Neuron (in vitro differentiated cells): ENCODE results near the gene RBFOX2.
"Not testable (repeated sequence)": the region's sequence is repeated elsewhere in the genome, so short reads cannot be mapped to it uniquely, and the experiment has no call there.

Experiments used
- H2AFZ ChIP-seq: one replicate; pipeline ENCODE4 v1.6.1; 2013; ENCODE audit warnings: low read depth, mild to moderate bottlenecking, inconsistent platforms, low read length, moderate library complexity
- H3K27me3 ChIP-seq: one replicate; pipeline ENCODE4 v1.6.1; 2013; ENCODE audit warnings: low read length; ENCODE audit not compliant: insufficient read depth
- H3K36me3 ChIP-seq: one replicate; pipeline ENCODE4 v1.6.1; 2013; ENCODE audit warnings: low read length; ENCODE audit not compliant: insufficient read depth
- H3K4me1 ChIP-seq: one replicate; pipeline ENCODE4 v1.6.1; 2013; ENCODE audit warnings: low read length; ENCODE audit not compliant: insufficient read depth
- H3K4me3 ChIP-seq: 2 replicates; pipeline ENCODE4 v1.5.1; 2013; ENCODE audit warnings: mild to moderate bottlenecking, low read length, moderate library complexity
- H3K9me3 ChIP-seq: one replicate; pipeline ENCODE4 v1.6.1; 2013; ENCODE audit warnings: low read length

Gene RBFOX2

GRCh38 chr22:35719212-35719875 lies 309.3 kb downstream of the RBFOX2 start:
- no peaks in the 10 kb centered on the region for H3K27me3 ChIP-seq
- H3K9me3 ChIP-seq = no peaks in the 10 kb centered on the region
- no peak overlapping the region for H3K4me3 ChIP-seq
- H3K4me1 ChIP-seq = no peaks in the 10 kb centered on the region
- H2AFZ ChIP-seq = no peak overlapping the region
- no peaks in the 10 kb centered on the region for H3K36me3 ChIP-seq

DNA sequence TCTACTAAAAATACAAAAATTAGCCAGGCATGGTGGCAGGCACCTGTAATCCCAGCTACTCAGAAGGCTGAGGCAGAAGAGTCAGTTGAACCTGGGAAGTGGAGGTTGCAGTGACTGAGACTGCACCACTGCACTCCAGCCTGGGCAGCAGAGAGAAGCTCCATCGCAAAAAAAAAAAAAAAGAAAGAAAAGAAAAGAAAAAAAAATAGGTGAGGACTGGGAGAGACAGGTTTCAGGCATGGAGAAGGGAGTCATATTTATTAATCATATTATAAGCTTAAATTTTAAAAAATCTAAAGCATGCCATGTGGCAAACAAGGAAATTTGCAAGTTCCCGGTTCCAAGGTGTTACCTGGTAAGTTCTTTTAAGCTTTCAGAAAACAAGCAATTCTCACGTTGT lies 311.1 kb downstream of the RBFOX2 start, which contains the start of gene APOL5:
TSS of gene APOL5 (plus strand) at position 301 of the 400 bp plus-strand sequence. CDS start at position 301, 0 bp downstream.
- Histone ChIP-seq H3K4me3 (no peak within 1 kb of the TSS), H3K9me3 (no peaks in the 10 kb centered on the region), H2AFZ (no peak within 1 kb of the TSS), H3K4me1 (no peaks in the 10 kb centered on the region), H3K27me3 (no peaks in the 10 kb centered on the region), H3K36me3 (no peaks in the 10 kb centered on the region)

GRCh38 chr22:35712672-35713071 lies 316.0 kb downstream of the RBFOX2 start:
- no peaks in the 10 kb centered on the region for H3K36me3 ChIP-seq
- no peaks in the 10 kb centered on the region for H3K27me3 ChIP-seq
- no peak overlapping the region for H3K4me3 ChIP-seq
- no peaks in the 10 kb centered on the region for H3K9me3 ChIP-seq
- H3K4me1 ChIP-seq = no peaks in the 10 kb centered on the region
- H2AFZ ChIP-seq = no peak overlapping the region

DNA sequence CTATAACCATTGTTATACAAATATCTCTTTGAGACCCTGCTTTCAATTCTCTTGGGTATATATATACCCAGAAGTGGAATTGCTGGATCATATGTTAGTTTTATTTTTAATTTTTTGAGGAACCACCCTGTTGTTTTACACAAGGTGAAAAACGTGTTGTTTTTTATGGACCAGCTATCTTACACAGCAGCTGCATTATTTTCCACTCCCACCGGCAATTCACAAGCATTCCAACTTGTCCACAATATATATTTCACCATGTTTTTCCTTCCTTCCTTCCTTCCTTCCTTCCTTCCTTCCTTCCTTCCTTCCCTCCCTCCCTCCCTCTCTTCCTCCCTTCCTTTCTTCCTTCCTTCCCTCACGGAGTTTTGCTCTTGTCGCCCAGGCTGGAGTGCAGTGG lies 317.3 kb downstream of the RBFOX2 start:
- Histone ChIP-seq H3K27me3 (no peaks in the 10 kb centered on the region), H3K4me1 (no peaks in the 10 kb centered on the region), H2AFZ (no peak overlapping the region), H3K4me3 (no peak overlapping the region), H3K36me3 (no peaks in the 10 kb centered on the region), H3K9me3 (no peaks in the 10 kb centered on the region)

- Histone ChIP-seq H2AFZ (no peak overlapping the region), H3K9me3 (no peaks in the 10 kb centered on the region), H3K4me1 (no peaks in the 10 kb centered on the region), H3K36me3 (no peaks in the 10 kb centered on the region), H3K27me3 (no peaks in the 10 kb centered on the region), H3K4me3 (no peak overlapping the region)
Measured at GRCh38 chr22:35708917-35709316, 319.7 kb downstream of the RBFOX2 start.

GRCh38 chr22:35708453-35708852 lies 320.2 kb downstream of the RBFOX2 start:
- Histone ChIP-seq H3K9me3 (no peaks in the 10 kb centered on the region), H3K4me3 (no peak overlapping the region), H3K4me1 (no peaks in the 10 kb centered on the region), H3K27me3 (no peaks in the 10 kb centered on the region), H3K36me3 (no peaks in the 10 kb centered on the region), H2AFZ (no peak overlapping the region)

DNA sequence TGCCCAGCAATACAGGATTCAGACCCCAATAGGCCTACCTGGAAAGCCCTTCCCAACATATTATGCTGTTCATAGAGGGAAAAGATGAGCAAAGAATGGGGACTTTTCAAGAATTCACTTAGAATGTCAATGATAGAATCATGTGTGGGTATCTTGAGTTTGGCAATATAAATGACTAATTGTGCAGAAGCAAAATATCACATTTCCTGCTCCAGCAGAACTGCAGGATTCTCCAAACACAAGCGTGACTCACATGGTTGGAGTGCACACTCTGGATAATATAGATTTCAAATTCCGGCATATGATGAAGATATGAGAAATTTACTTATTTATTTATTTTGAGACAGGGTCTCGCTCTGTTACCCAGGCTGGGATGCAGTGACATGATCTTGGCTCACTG lies 323.5 kb downstream of the RBFOX2 start:
- H3K27me3 ChIP-seq = no peaks in the 10 kb centered on the region
- no peak overlapping the region for H3K4me3 ChIP-seq
- no peak overlapping the region for H2AFZ ChIP-seq
- H3K4me1 ChIP-seq = no peaks in the 10 kb centered on the region
- H3K36me3 ChIP-seq = no peaks in the 10 kb centered on the region
- no peaks in the 10 kb centered on the region for H3K9me3 ChIP-seq

- Histone ChIP-seq H3K4me3 (no peak overlapping the region), H2AFZ (no peak overlapping the region), H3K27me3 (no peaks in the 10 kb centered on the region), H3K9me3 (no peaks in the 10 kb centered on the region), H3K36me3 (no peaks in the 10 kb centered on the region), H3K4me1 (no peaks in the 10 kb centered on the region)
Measured at GRCh38 chr22:35703861-35704584, 324.6 kb downstream of the RBFOX2 start.

DNA sequence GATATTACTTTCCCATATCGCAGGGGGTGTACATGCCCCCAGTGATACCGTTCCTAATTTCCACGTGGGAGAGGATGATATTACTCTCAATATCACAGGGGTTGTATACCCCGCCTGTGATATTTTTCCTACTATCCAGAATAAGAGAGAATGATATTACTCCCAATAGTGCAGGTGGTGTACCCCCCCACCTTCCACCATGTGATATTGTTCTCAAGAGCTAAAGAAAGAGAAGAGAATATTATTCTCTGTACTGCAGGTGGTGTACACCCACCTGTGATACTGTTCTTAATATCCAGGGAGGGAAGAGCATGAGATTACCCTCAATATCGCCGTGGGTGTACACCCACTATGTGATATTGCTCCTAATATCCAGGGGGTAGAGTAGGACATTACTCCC lies 328.8 kb downstream of the RBFOX2 start:
- not testable (repeated sequence) for H2AFZ ChIP-seq, H3K27me3 ChIP-seq, H3K4me3 ChIP-seq, H3K4me1 ChIP-seq, H3K9me3 ChIP-seq, H3K36me3 ChIP-seq

DNA sequence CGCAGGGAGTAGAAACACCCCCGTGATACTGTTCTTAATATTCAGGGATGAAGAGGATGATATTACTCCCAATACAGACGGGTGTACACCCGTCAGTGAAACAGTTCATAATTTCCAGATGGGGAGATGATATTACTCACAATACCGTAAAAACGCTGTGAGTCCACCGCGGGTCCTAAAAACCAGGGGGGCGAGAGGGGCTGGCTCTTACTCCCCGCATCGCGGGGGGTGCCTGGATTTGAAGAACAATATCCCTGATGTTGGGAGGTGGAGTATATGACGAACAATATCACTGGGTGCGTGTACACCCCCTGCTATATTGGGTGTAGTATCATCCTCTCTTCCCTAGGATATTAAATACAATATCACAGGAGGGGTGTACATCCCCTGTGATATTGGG lies 331.5 kb downstream of the RBFOX2 start:
- H3K27me3 ChIP-seq = no peaks in the 10 kb centered on the region
- H2AFZ ChIP-seq = no peak overlapping the region
- H3K4me3 ChIP-seq = no peak overlapping the region
- H3K4me1 ChIP-seq = no peaks in the 10 kb centered on the region
- no peaks in the 10 kb centered on the region for H3K9me3 ChIP-seq
- H3K36me3 ChIP-seq = no peaks in the 10 kb centered on the region

DNA sequence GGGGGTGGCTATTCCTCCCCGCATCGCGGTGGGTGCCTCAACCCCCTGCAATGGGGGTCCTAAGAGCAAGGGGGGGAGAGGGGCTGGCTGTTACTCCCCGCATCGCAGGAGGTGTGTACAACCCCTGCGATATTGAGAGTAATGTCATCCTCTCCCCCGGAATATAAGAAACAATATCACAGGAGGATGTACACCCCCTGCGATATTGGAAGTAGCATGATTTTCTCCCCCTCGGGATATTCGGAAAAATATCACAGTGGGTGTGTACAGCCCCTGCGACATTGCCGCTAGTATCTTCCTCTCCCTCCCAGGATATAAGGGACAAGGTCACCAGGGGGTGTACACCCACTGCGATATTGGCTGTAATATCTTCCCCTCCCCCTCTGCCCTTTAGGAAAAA lies 333.4 kb downstream of the RBFOX2 start:
- no peaks in the 10 kb centered on the region for H3K36me3 ChIP-seq
- H3K4me1 ChIP-seq = no peaks in the 10 kb centered on the region
- H3K4me3 ChIP-seq = no peak overlapping the region
- no peak overlapping the region for H2AFZ ChIP-seq
- no peaks in the 10 kb centered on the region for H3K9me3 ChIP-seq
- no peaks in the 10 kb centered on the region for H3K27me3 ChIP-seq

DNA sequence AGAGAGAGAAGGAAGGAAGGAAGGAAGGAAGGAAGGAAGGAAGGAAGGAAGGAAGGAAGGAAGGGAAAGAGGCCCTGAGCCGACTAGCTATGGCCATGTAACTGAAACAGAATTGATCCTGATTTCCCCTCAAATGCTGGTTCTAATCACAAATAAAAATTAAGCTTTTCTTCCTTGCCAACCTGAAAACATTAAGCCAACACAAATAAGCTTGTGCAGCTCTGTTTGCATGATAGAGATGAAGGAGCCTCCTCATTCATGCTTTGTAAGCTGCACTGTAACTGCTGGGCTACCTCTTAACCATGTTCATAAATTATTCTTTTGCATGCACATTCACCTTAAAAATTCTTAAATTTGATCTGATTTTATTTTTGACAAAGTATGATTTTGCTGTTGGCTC lies 338.6 kb downstream of the RBFOX2 start:
- Histone ChIP-seq H3K4me3 (no peak overlapping the region), H3K36me3 (no peaks in the 10 kb centered on the region), H2AFZ (no peak overlapping the region)

DNA sequence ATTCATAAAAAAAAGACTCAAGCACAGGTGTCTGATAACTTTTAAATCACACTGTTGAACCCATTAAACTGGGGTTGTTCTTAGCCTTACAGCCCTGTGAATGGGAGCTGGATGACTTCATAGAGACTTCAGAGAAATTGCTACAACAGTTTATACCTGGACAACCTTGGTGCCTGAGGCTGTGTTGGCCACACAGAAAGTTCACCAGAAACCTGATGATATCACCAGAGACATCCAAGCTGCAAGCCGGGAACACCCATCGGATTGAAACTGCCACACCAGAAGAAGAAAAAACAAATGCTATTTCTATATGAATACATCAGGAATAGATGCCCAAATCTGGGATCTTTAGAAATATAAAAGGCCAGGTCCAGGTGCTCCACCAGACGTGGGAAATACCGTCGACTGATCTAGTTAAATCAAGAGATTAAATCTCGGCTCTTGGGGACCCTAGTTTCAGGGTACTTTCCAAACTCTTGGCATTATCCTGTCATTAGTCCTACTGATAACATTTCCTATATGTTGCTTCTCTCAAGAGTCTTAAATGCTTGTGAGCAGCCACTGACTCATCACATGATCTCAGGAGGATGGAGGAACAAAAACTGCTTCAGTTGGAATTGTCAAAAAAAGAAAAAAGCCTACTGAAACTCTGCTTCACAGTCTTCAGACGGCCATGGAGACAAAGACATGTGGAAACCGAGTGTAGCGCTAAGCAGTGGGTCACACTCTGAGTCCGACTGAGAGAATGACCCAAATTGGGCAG lies 339.5 kb downstream of the RBFOX2 start:
- peaks cover 2% of the 10 kb centered on the region for H3K9me3 ChIP-seq
- H3K36me3 ChIP-seq = no peaks in the 10 kb centered on the region
- H3K27me3 ChIP-seq = no peaks in the 10 kb centered on the region
- H2AFZ ChIP-seq = no peak overlapping the region
- no peak overlapping the region for H3K4me3 ChIP-seq
- H3K4me1 ChIP-seq = no peaks in the 10 kb centered on the region

More for the DNA sequence above, 338.6 kb downstream of the RBFOX2 start:
- Histone ChIP-seq H3K4me1 (no peaks in the 10 kb centered on the region), H3K9me3 (peaks cover 2% of the 10 kb centered on the region), H3K27me3 (no peaks in the 10 kb centered on the region)
